DMS 273 (cell line): ENCODE results near the gene RAMP2.
"Not testable (repeated sequence)": the region's sequence is repeated elsewhere in the genome, so short reads cannot be mapped to it uniquely, and the experiment has no call there.

Experiments used
- DNase-seq: peaks from one replicate; lab custom pipeline; 2025; ENCODE audit not compliant: unreplicated experiment; lab: John Stamatoyannopoulos, UW

Gene RAMP2

DNA sequence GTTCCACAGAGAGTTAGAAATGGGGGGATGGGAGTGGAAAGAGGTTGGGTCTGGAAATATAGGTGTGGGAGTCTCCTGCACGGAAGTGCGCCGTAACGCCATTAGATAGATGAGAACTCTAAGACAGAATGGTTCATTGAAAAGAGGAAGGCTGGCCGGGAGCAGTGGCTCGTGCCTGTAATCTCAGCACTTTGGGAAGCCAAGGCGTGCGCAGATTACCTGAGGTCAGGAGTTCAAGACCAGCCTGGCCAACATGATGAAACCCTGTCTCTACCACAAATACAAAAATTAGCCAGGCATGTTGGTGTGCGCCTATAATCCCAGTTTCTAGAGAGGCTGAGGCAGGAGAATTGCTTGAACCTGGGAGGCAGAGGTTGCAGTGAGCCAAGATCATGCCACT, 7.0 kb downstream of the RAMP2 start:
- not testable (repeated sequence) for DNase-seq

DNA sequence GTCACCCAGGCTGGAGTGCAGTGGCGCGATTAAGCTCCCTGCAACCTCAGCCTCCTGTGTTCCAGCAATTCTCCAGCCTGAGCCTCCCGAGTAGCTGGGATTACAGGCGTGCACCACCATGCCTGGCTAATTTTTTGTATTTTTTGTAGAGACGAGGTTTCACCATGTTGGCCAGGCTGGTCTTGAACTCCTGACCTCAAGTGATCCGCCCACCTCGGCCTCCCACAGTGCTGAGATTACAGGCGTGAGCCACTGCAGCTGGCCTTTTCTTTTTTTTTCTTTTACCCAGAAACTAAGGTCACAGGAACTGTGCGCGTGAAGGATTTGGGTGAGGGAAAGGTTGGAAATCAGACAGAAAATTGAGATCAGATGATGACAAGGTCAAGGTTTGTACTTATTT, 8.9 kb downstream of the RAMP2 start:
- not testable (repeated sequence) for DNase-seq

DNA sequence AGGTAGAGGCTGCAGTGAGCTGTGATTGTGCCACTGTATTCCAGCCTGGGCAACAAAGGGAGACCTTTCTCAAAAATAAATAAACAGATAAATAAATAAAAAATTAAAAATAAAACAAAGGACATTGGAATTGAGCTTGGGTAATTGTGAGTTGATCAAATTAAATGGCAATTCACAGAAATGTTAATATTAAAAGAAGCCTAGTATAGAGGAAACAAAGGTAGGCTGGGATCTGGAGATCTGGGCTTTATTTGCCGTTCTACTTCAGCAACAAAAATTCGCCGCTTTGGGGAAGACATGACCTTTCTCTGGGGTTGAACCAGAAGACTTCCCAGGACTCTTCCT, 11.9 kb downstream of the RAMP2 start:
- no peak for DNase-seq

DNA sequence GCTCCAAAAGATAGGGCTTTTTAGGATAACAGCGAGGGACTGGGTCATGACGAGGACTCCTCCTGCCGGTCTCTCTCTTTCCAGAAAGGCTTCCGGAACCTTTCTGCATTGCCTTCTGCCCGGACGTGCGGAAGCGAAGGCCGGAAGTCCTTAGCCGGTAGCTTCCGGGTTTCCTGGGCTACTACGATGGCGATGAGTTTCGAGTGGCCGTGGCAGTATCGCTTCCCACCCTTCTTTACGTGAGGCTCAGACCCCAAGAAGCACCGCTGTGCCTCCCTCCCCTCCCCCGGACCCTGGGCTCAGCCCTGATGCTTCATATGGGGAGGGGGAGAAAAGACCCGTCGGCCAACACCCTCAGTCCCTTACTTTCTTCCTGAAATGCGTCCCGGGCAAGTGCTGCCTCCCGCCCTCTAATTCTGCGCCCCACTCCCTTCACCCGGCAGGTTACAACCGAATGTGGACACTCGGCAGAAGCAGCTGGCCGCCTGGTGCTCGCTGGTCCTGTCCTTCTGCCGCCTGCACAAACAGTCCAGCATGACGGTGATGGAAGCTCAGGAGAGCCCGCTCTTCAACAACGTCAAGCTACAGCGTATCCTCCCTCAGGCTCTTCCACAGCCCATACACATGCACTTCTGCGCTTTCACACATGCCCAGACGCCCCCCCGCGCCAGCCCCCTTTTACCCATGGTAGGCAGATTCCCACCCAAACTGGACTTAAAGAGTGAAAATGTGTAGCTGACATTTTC, 12.4 kb downstream of the RAMP2 start, which contains the start of gene VPS25:
TSS of gene VPS25 (plus strand) at position 160 of the 746 bp plus-strand sequence. CDS start at position 187, 27 bp downstream.
- DNase-seq = peak; percentile 94

DNA sequence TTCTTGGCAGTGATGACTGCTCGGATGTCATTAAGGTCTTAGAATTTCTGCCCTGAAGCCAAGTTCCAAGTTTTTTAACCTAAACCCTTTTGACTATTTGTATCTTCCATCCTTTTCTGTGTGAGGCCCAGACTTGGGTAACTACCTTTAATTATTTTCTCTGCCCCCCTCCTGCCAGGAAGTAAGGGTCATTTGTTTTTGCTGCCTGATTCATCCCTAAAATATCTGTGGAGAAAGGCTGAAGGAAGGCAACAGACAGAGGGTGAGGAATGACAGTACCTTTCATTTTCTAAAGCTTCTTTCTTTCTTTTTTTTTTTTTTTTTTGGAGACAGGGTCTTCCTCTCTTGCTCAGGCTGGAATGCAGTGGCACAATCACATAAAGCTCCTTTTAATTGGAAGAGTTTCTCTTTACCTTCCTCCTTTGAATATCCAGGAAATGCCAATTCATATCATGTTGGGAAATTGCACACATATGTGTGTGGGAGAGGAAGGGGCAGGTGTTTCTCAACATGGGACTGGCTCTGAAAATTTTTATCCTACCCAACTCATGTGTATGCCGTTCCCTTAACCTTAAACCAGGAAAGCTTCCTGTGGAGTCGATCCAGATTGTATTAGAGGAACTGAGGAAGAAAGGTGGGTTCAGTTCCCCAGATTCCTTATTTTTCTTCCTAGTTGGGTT, 13.2 kb downstream of the RAMP2 start:
- no peak for DNase-seq

DNA sequence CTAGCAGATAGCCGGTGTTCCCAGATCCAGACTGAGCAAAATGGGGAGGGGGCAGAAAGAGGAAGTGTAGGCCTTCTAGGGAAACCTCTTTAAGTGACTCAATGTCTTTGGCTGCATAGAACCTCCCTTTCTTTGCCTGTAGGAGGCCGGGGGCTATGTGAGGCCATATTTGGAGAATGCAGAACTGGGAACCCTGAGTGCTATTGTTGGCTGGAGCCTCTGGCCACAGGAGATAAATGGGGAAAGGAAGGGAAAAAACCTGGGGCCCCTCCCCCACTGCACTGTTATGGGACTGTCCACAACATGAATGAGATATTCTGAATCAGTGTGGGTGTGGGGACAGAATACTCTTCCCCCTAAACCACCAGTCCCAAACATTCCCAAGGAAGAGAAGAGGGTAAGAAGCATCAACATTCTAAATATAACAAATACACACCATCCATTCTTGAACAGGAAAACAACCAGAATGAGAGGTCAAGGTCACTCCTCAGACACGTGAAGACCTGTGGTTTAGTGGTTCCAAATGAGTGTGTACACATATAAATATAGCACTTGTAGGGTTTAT, 14.6 kb downstream of the RAMP2 start:
- no peak for DNase-seq

DNA sequence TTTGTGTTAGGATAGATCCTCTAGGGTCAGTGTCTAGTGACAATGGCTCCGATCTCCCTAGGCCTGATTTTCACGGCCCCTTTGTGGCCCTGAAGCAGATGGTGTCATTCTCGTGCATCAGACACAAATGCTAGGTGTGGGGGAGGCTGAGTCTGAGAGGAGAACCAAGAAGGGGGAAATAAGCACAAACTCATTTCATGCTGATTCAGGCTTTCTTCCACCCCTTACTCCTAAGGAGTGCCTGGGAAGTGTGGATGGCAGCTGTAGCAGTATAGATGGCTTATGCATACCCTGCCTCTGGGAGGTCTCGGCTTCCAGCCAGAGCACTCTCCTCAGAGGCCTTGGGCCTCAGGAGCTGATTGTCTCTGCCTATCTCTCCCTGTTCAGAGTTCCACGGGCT, 17.5 kb downstream of the RAMP2 start:
- DNase-seq = no peak

DNA sequence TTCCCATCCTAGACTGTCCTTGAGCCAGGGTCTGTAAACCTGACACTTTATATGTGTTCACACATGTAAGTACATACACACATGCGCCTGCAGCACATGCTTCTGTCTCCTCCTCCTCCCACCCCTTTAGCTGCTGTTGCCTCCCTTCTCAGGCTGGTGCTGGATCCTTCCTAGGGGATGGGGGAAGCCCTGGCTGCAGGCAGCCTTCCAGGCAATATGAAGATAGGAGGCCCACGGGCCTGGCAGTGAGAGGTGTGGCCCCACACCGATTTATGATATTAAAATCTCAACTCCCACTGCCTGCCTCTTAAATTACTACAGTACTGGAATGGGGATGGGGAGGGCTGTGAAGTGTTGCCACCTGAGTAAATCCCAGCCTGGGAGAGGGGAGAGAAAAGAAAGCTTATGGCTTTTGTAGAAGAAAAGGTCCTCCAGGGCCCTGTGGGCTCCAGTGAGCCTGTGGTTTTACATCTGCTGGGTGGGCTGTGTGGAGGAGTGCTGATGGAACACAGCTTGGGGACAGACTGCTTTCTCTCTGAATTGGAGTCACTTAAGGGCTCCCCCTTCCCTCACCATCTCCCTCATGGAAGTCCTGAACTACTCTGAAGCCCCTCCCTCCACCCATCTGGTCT, 18.4 kb downstream of the RAMP2 start:
- peak; percentile 68 for DNase-seq

DNA sequence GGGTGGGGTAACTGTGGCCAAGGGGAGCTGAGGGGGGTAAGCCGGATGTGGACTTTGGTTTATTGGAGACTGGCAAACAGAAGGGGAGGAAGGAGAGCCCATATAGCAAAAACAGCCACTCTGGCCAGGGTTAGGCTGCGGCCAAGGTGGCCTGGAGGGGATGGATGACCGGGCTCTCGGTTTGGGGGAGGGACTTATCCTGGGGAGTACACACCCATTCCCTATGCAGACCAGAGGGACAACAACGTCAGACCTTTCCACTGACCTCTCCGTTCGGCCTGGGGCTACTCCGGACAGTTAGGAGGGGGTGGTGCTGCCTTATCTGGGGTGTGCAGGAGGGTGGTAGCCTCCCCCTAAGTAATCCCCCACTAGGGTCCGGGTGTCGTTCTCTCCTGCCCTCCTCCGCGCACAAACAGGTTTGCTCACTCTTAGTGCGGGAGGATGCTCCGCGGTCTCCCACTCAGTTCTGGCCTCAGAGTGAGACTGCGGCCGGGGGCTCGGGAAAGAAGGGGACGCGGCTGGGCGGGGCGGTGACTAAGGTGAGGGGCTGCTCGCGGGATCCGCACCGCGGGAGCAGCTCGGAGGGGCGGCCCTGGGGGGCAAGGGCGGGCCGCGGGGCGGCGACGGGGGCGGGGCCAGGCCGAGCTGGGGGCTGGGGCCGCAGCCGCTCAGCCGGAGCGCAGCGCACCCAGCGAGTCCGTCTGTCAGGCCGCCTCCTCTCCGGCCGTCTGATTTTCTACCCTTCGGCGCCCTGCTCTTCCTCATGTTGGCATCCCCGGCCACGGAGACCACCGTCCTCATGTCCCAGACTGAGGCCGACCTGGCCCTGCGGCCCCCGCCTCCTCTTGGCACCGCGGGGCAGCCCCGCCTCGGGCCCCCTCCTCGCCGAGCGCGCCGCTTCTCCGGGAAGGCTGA, 19.2 kb downstream of the RAMP2 start, which contains the start of gene WNK4:
TSS of gene WNK4 (plus strand) at position 675 of the 915 bp plus-strand sequence. CDS start at position 764, 89 bp downstream.
- peak; percentile 70 for DNase-seq

DNA sequence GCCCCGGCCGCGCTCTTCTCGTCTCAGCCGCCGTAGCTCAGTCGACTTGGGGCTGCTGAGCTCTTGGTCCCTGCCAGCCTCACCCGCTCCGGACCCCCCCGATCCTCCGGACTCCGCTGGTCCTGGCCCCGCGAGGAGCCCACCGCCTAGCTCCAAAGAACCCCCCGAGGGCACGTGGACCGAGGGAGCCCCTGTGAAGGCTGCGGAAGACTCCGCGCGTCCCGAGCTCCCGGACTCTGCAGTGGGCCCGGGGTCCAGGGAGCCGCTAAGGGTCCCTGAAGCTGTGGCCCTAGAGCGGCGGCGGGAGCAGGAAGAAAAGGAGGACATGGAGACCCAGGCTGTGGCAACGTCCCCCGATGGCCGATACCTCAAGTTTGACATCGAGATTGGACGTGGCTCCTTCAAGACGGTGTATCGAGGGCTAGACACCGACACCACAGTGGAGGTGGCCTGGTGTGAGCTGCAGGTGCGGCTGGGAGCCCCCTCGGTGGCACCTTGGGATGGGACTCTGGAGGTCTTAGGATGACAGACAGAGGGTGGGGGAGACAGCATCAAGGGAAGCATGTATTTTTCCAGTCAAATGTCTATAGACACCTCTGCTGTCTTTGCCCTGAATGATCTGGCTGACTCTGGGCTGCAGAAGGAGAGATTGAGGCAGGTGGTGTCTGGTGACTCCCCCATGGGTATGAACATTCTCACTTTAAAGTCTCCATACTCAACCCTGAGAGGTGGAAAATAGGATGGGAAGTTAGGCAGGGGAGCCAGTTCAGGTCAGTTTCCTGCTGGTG, 20.0 kb downstream of the RAMP2 start:
- DNase-seq = no peak

DNA sequence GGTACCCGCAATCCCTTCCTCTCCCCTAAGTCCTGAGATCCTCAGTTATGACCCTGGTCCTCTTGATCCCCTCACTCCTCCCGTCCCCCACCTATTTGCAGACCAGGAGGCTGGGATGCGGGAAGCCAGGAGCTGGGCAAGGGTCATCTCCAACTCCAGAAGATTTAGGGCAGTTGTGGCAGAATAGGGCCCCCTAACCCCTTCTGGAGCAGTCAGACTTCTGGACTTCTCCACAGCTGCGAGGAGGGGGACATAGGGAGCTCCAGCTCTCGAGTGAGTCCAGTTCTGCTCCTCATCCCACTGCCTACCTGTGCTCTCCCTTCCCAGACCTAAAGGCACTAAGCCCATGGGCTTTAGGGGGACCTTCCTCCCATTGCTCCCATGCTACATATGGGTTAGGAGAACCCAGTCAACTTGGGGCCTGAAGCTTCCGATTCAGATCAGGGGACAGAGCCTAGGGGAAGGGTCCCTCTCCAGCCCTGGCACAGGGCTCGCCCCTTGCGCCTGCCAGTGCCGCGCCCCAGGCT, 20.7 kb downstream of the RAMP2 start:
- DNase-seq = no peak

DNA sequence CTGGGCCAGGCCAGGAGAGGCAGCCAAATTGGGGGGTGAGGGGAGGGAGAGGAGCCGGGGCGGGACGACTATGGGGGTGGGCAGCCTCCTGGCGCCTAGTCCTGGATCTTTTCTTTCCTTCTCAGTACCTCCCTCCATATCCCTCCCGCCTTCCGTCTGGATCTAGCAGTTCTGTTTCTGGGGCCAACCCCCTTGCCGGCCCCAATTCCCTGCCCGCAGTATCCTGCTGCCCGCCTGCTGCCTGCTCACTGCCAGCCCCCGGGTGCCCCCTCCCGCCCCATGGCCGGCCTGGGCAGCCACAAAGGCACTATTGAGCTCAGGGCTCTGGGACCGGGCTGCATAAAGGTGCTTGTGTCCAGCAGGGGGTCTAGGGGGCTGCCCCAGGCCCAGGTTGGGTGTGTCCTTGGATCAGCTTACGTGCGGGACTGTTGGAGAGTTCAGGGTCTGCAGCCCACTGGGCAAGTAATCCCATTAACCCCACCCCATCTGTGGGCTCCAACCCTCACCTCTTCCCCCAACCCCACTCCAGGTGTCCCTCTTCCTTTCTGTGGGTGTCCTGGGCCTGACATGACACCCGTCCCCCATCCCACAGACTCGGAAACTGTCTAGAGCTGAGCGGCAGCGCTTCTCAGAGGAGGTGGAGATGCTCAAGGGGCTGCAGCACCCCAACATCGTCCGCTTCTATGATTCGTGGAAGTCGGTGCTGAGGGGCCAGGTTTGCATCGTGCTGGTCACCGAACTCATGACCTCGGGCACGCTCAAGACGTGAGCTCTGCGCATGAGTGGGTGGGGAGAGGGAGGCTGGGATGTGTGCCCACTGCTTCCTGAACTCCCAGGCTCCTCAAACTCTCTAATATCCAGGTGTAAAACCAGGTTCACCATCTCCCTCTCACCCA, 21.4 kb downstream of the RAMP2 start:
- DNase-seq = peak; percentile 37

DNA sequence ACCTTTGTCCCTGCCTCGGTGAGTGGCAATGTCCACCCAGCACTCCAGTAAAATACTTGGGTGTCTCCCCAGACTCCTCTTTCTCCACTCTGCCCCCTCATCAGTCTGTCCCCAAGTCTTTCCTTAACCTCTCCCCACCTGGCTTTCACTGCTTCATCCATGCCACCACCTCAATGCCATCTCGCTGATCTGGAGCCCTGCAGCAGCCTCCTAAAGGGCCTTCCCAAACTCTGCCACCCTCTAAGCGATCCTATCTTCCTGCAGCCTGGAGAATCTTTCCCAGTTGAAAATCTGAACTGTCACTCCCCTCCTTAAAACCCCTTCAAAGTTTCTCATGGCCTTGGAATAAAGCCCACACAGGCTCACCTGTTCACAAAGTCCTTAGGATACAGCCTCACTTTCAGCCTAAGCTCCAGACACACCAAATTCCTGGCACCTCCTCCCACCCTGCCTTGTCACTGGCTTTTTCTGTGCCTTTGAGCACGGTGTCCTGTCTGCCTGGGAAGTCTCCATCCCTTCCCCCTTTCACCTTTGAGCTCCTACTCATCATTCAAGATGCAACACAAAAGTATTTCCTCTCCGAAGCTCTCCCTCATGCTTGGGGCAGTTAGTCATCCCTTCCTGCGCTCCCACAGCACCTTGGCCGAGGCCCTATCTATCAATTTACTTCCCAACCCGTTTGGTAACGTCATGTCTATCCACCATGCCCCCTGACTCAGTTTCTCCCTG, 22.2 kb downstream of the RAMP2 start:
- no peak for DNase-seq

DNA sequence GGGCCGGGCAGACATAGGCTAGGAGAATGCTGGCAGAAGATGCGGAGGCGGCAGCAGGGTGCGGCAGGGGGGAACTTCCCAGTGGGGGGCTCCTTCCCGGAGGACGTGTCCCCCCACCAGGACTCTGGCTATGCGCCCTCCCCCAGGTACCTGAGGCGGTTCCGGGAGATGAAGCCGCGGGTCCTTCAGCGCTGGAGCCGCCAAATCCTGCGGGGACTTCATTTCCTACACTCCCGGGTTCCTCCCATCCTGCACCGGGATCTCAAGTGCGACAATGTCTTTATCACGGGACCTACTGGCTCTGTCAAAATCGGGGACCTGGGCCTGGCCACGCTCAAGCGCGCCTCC, 22.7 kb downstream of the RAMP2 start:
- no peak for DNase-seq

DNA sequence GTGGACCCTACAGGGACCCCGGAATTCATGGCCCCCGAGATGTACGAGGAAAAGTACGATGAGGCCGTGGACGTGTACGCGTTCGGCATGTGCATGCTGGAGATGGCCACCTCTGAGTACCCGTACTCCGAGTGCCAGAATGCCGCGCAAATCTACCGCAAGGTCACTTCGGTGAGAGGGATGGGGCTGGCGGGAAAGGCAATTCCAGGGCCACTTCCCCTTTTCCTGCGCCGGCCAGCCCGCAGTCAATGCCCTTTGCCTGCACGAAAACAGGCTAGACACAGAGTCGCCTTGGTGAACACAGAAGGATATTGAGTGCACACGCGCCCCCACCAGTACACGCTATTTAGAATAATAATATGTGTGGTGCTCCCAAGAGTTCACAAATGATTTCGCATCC, 23.4 kb downstream of the RAMP2 start:
- no peak for DNase-seq

DNA sequence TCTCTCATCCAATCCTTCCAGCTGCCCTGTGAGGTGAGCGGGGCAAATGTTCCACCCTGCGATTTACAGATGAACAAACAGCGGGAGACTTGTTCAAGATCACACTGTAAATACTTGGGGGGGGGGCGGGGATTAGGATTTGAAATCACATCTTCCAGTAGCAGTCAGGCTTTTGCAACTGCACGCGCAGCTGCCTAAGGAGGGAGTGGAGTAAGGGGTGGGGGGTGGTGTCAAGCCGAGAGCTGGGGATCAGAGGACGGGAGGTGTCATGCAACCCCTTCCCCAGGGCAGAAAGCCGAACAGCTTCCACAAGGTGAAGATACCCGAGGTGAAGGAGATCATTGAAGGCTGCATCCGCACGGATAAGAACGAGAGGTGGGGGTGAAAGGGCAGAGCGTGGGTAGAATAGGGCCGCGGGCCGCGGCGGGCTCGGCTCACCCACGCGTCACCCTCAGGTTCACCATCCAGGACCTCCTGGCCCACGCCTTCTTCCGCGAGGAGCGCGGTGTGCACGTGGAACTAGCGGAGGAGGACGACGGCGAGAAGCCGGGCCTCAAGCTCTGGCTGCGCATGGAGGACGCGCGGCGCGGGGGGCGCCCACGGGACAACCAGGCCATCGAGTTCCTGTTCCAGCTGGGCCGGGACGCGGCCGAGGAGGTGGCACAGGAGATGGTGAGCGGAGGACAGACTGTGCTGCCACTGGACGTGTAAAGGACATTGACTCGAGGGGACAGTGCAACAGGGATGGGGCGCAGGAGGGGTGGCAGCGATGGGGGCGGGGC, 24.0 kb downstream of the RAMP2 start:
- no peak for DNase-seq

DNA sequence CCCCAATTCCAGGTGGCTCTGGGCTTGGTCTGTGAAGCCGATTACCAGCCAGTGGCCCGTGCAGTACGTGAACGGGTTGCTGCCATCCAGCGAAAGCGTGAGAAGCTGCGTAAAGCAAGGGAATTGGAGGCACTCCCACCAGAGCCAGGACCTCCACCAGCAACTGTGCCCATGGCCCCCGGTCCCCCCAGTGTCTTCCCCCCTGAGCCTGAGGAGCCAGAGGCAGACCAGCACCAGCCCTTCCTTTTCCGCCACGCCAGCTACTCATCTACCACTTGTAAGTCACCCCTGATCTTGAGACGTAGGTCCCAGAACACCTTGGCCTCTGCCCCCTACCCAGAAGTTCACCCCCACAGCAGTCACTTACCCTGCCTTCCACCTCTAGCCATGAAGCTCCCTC, 26.2 kb downstream of the RAMP2 start:
- DNase-seq = no peak
